Retinal pigment epithelial cell (primary cell): ENCODE measurements around the gene ATG9B.

Experiments used
- DNase-seq: peaks from one replicate; pipeline ENCODE4 v3.0.0-alpha.2; 2010; ENCODE audit warnings: low read depth
- H3K4me3 ChIP-seq: 2 replicates; pipeline ENCODE4 v1.5.1; 2011; ENCODE audit warnings: mild to moderate bottlenecking, low read length, control low read depth, moderate library complexity
- TF ChIP-seq, protein P1 (sequence below): conservative IDR thresholded peaks from 2 replicates; pipeline ENCODE4 v1.5.1; 2011; ENCODE audit warnings: low read depth, low read length, control low read depth, inconsistent platforms

The ATG9B gene

DNA sequence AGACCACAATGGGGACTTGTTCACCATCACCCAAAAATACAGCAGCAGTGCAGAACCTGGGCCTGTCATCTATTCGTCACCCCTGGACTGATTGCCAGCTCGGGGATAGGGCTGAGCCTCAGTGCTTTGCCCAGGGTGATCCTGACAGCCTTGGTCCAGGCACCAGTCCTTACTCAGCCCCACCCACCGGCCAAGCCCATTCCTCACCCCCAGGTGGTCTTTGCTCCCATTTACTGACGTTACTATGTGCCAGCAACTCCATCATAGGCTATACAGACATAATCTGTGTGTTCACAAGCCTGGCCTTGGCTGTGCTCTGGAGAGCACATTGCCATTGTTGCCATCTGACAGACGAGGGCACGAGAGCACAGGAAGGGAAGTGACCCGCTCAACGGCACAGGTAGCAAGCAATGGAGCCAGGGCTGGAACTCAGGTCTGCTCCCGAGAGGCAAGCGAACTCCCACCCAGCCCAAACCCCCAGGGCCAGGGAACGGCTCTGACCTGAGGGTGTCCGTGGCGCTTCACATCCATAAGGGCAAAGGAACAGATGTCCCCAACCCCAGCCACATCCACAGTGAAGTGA, 6.8 kb downstream of the ATG9B start:
- DNase-seq, result no peak
- TF ChIP-seq, protein P1, sequence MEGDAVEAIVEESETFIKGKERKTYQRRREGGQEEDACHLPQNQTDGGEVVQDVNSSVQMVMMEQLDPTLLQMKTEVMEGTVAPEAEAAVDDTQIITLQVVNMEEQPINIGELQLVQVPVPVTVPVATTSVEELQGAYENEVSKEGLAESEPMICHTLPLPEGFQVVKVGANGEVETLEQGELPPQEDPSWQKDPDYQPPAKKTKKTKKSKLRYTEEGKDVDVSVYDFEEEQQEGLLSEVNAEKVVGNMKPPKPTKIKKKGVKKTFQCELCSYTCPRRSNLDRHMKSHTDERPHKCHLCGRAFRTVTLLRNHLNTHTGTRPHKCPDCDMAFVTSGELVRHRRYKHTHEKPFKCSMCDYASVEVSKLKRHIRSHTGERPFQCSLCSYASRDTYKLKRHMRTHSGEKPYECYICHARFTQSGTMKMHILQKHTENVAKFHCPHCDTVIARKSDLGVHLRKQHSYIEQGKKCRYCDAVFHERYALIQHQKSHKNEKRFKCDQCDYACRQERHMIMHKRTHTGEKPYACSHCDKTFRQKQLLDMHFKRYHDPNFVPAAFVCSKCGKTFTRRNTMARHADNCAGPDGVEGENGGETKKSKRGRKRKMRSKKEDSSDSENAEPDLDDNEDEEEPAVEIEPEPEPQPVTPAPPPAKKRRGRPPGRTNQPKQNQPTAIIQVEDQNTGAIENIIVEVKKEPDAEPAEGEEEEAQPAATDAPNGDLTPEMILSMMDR, result no peak
- no peak overlapping the region for H3K4me3 ChIP-seq

GRCh38 chr7:151016942-151017341, 7.4 kb downstream of the ATG9B start:
- TF ChIP-seq, protein P1, result no peak
- H3K4me3 ChIP-seq, result no peak overlapping the region
- no peak for DNase-seq

DNA sequence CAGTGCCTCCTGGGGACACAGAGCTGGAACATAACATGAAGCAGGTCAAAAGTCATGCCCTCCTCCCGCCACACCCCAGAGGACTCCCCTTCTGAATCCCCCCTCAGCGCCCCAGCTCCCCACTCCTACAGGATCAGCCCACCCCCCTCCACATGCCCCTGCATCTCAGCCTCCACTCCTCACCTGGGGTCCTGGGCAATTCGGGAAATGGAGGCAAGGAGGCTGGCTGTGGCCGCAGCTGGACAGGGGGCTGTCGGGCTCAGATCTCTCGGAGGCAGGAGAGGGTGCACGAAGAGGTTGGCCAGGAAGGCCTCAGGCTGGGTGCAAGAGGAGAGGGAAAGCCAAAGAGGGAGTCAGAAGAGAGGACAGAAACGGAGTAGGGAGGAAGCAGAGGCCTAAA, 7.8 kb downstream of the ATG9B start:
- TF ChIP-seq, protein P1, result no peak
- H3K4me3 ChIP-seq, result no peak overlapping the region
- DNase-seq, result no peak

DNA sequence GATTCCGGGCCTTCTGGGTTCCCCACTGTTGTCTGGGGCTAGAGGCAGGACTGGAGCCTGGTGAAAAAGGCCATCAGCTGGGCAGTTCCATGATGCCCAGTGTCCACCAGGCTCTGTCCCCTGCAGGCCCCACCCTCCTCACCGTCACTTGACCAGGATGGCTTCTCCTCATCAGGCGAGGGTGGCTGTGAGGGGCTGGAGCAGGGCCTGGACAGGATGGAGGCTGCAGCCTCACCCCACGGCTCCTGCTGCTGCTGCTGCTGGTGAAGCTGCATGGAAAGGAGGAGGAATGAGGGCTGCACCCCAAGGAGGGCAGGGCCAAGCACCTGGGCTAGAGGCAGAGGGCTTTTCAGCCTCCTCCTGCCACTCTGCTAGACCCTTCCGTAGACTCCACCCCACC, 8.3 kb downstream of the ATG9B start:
- DNase-seq, result no peak
- H3K4me3 ChIP-seq, result no peak overlapping the region
- TF ChIP-seq, protein P1, result no peak

DNA sequence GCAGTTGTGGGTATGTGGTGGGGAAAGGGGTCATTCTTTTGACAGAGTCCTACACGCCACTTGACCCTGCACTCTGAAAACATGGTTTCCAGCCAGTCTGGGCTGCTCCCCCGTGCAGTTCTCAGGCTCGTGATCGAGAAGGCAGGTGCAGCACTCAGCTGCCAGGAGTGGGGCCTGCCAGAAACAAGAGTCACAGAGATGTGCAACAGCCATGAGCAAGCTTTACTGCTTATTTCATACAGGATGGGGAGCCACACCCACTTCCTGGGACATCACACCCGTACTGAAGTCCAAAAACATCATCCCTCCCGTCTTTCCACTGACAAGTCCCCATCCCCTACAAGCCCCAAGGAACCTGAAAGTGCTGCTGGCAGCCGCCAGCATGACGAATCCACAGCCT, 9.3 kb downstream of the ATG9B start:
- TF ChIP-seq, protein P1, result no peak
- H3K4me3 ChIP-seq, result no peak overlapping the region
- no peak for DNase-seq

DNA sequence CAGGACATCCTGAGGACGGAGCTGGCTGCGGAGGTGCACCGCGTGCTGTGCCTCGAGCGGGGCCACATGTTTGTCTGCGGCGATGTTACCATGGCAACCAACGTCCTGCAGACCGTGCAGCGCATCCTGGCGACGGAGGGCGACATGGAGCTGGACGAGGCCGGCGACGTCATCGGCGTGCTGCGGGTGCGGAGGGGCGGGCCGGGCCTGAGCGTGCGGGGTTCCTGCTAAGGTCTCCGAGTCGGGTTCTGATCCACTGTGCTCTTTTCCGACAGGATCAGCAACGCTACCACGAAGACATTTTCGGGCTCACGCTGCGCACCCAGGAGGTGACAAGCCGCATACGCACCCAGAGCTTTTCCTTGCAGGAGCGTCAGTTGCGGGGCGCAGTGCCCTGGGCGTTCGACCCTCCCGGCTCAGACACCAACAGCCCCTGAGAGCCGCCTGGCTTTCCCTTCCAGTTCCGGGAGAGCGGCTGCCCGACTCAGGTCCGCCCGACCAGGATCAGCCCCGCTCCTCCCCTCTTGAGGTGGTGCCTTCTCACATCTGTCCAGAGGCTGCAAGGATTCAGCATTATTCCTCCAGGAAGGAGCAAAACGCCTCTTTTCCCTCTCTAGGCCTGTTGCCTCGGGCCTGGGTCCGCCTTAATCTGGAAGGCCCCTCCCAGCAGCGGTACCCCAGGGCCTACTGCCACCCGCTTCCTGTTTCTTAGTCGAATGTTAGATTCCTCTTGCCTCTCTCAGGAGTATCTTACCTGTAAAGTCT, 10.4 kb downstream of the ATG9B start:
- TF ChIP-seq, protein P1, result no peak
- no peak for DNase-seq
- no peak overlapping the region for H3K4me3 ChIP-seq

DNA sequence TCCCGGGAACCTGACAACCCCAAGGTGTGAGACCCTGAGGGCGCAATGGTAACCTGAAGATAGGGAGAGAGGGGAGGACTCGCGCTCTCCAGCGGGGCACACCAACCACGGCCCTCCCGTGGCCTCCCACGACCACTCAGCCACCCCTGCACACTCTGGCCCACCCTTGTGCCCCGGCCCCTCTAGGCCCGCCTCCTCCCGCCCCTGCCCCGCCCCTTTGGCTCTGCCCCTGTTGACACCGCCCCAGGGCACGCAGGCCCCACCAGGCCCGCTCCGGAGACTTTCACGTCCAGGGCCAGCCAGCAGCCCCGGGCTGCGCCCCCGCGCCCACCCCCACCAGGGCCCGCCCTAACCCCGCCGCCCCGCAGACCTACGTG, 10.9 kb downstream of the ATG9B start:
- H3K4me3 ChIP-seq, result no peak overlapping the region
- no peak for DNase-seq
- TF ChIP-seq, protein P1, result no peak
